ENCODE measurements around the gene VCL.

VCL gene

GRCh38 chr10:74040200-74041126 is 42.5 kb downstream of the VCL start:
- no peaks in the 10 kb centered on the region for H3K4me1 ChIP-seq
- no peaks in the 10 kb centered on the region for H3K27me3 ChIP-seq
- TF ChIP-seq CTCF (IDR thresholded peaks at IDR 0.05; ENCODE audit: low read depth, low read length), result no peak
- H3K9me3 ChIP-seq, result no peaks in the 10 kb centered on the region
- peaks cover 3% of the 10 kb centered on the region; the same call in 1 of the 2 replicates for H3K36me3 ChIP-seq
- H3K4me3 ChIP-seq (ENCODE audit: low read depth, low read length), result no peak overlapping the region
- DNase-seq, result no peak

- H3K4me1 ChIP-seq, result no peaks in the 10 kb centered on the region
Observed at GRCh38 chr10:74044419-74044818, 46.5 kb downstream of the VCL start.

GRCh38 chr10:74047304-74047703 is 49.4 kb downstream of the VCL start:
- no peak overlapping the region for H3K4me3 ChIP-seq (ENCODE audit: low read depth, low read length)
- TF ChIP-seq CTCF (IDR thresholded peaks at IDR 0.05; ENCODE audit: low read depth, low read length), result no peak
- peaks cover 8% of the 10 kb centered on the region for H3K36me3 ChIP-seq
- H3K27me3 ChIP-seq, result no peaks in the 10 kb centered on the region
- no peaks in the 10 kb centered on the region for H3K4me1 ChIP-seq
- no peak for DNase-seq
- no peaks in the 10 kb centered on the region for H3K9me3 ChIP-seq

More at GRCh38 chr10:74044419-74044818, 46.5 kb downstream of the VCL start:
- TF ChIP-seq CTCF (IDR thresholded peaks at IDR 0.05; ENCODE audit: low read depth, low read length), result no peak
- DNase-seq, result no peak
- Histone ChIP-seq H3K27me3 (no peaks in the 10 kb centered on the region), H3K4me3 (ENCODE audit: low read depth, low read length) (no peak overlapping the region), H3K9me3 (no peaks in the 10 kb centered on the region), H3K36me3 (peaks cover 8% of the 10 kb centered on the region)

- H3K9me3 ChIP-seq, result no peaks in the 10 kb centered on the region
- no peaks in the 10 kb centered on the region for H3K27me3 ChIP-seq
- no peak for DNase-seq
- no peak overlapping the region for H3K4me3 ChIP-seq (ENCODE audit: low read depth, low read length)
- no peak for TF ChIP-seq CTCF (IDR thresholded peaks at IDR 0.05; ENCODE audit: low read depth, low read length)
- H3K4me1 ChIP-seq, result no peaks in the 10 kb centered on the region
- H3K36me3 ChIP-seq, result peaks cover 8% of the 10 kb centered on the region
Observed at GRCh38 chr10:74047871-74048270, 50.0 kb downstream of the VCL start.

GRCh38 chr10:74048433-74048832 is 50.5 kb downstream of the VCL start:
- peaks cover 8% of the 10 kb centered on the region for H3K36me3 ChIP-seq
- H3K27me3 ChIP-seq, result no peaks in the 10 kb centered on the region
- no peaks in the 10 kb centered on the region for H3K9me3 ChIP-seq
- no peaks in the 10 kb centered on the region for H3K4me1 ChIP-seq
- no peak for DNase-seq
- TF ChIP-seq CTCF (IDR thresholded peaks at IDR 0.05; ENCODE audit: low read depth, low read length), result no peak
- H3K4me3 ChIP-seq (ENCODE audit: low read depth, low read length), result no peak overlapping the region

GRCh38 chr10:74049955-74050354 is 52.0 kb downstream of the VCL start:
- no peak for TF ChIP-seq CTCF (IDR thresholded peaks at IDR 0.05; ENCODE audit: low read depth, low read length)
- no peaks in the 10 kb centered on the region for H3K9me3 ChIP-seq
- H3K36me3 ChIP-seq, result peaks cover 4% of the 10 kb centered on the region; the same call in 1 of the 2 replicates
- H3K4me1 ChIP-seq, result no peaks in the 10 kb centered on the region
- H3K27me3 ChIP-seq, result no peaks in the 10 kb centered on the region
- H3K4me3 ChIP-seq (ENCODE audit: low read depth, low read length), result no peak overlapping the region
- DNase-seq, result no peak

Measured in BE2C (cell line).